Transverse colon (tissue), 4 donors: ENCODE results near the gene DDX10. TPM values are rescaled to one million over a fixed set of nuclear protein-coding genes. Genes with fewer than 3 reads are reported as not detected.
"Not testable (repeated sequence)": the region's sequence is repeated elsewhere in the genome, so short reads cannot be mapped to it uniquely, and the experiment has no call there.

Source experiments
- DNase-seq: peaks from one replicate; pipeline ENCODE4 v3.0.0-alpha.2; 2019
- H3K27ac ChIP-seq, 4 donors: fragments of 200-600 bp; sonication (generic); 2 replicates each; pipeline ENCODE4 v1.5.1; 2016 to 2018; ENCODE audit warnings: inconsistent platforms in 4 of 4
- H3K27me3 ChIP-seq: fragments of 200-600 bp; sonication (generic); 2 replicates; pipeline ENCODE4 v1.5.1; 2017; ENCODE audit warnings: inconsistent platforms
- H3K36me3 ChIP-seq, 4 donors: fragments of 200-600 bp; sonication (generic); 2 replicates each; pipeline ENCODE4 v1.5.1; 2017 to 2019; ENCODE audit warnings: inconsistent platforms in 4 of 4
- H3K4me1 ChIP-seq, 4 donors: fragments of 200-600 bp; sonication (generic); 2 replicates each; pipeline ENCODE4 v1.5.1; 2017 to 2020; ENCODE audit warnings: inconsistent platforms in 4 of 4
- H3K4me3 ChIP-seq, 4 donors: fragments of 200-600 bp; sonication (generic); 1 replicate in 1 of 4; 2 replicates in 3 of 4; pipeline versions ENCODE4 v1.5.1 to v1.6.1; 2017 to 2019; ENCODE audit warnings: inconsistent platforms in 4 of 4
- H3K9me3 ChIP-seq, 2 donors: fragments of 200-600 bp; sonication (generic); 2 replicates each; pipeline ENCODE4 v1.5.1; 2017 to 2019; ENCODE audit warnings: inconsistent platforms in 2 of 2
- CTCF ChIP-seq, 5 experiments: fragments of 200-600 bp in 3 of 5; fragments of 450-650 bp in 2 of 5; sonication (generic) in 3 of 5; IDR thresholded peaks; 1 replicate in 2 of 5; 2 replicates in 3 of 5; pipeline ENCODE4 v1.5.1; 2016 to 2017; ENCODE audit warnings: antibody characterized with exemption in 5 of 5, inconsistent platforms in 3 of 5, mild to moderate bottlenecking in 2 of 5, moderate library complexity in 1 of 5
- EP300 ChIP-seq: sonication (generic); formaldehyde crosslinking; IDR thresholded peaks from one replicate; pipeline ENCODE4 v1.6.1; 2017; ENCODE audit warnings: antibody characterized with exemption, low read depth
- POLR2A ChIP-seq: fragments of 450-650 bp; IDR thresholded peaks from one replicate; pipeline ENCODE4 v1.6.1; 2016; ENCODE audit warnings: antibody characterized with exemption, mild to moderate bottlenecking, moderate library complexity
- POLR2AphosphoS5 ChIP-seq, 3 donors: sonication (generic); formaldehyde crosslinking; IDR thresholded peaks; one replicate each; pipeline ENCODE4 v1.6.1; 2016; ENCODE audit warnings: antibody characterized with exemption in 3 of 3
- WGBS, 2 donors: methylation state at CpG; one replicate each; pipeline ENCODE4 v1.1.5; 2018; ENCODE audit warnings: low coverage in 1 of 2; 5-methylcytosine and 5-hydroxymethylcytosine counted together
- in situ Hi-C, 4 donors: fragments of 200-750 bp; cut with MboI; loops; one replicate each; pipeline versions ENCODE4 v1.15.0 to v1.15.1; 2017; ENCODE audit warnings: low sequenced_read_pairs in 3 of 4, low pct_ligation_motif_present in 1 of 4, low pct_unique_long_range_greater_than_20kb in 1 of 4
- intact Hi-C: fragments of 100-400 bp; cut with DNase I; formaldehyde crosslinking; loops from one replicate; pipeline ENCODE4 v1.15.1; 2023; ENCODE audit warnings: low total_unique reads
- total RNA-seq, 4 donors: library from RNA; depleted of rRNA; stranded (reverse); fragments of >200 nt; gene quantifications; one replicate each; pipeline ENCODE4 v1.1.0, GENCODE V29; 2016

DDX10 gene
- total RNA-seq, 4 donors from 2014 or later: 7.6 to 38.2 (median 12.6) TPM

GRCh38 chr11:108774037-108774730 lies 109.3 kb downstream of the DDX10 start:
- in situ Hi-C loops (no loop called here), intact Hi-C loops (no loop called here)
- no peak overlapping the region for H3K27ac ChIP-seq
- WGBS, 2 donors: 57 to 73% methylated on average over 5 of the region's 5 CpGs
- DNase-seq: no peak
- H3K36me3 ChIP-seq: no peaks in the 10 kb centered on the region
- TF ChIP-seq POLR2AphosphoS5 (IDR thresholded peaks at IDR 0.05): no peak
- no peak overlapping the region for H3K4me3 ChIP-seq
- H3K9me3 ChIP-seq: peaks cover 0 to 3% of the 10 kb centered on the region in 2 donors
- H3K4me1 ChIP-seq: peaks cover 0 to 9% (median 4%) of the 10 kb centered on the region in 4 donors
- no peaks in the 10 kb centered on the region for H3K27me3 ChIP-seq

GRCh38 chr11:108775324-108775723 lies 110.5 kb downstream of the DDX10 start:
- intact Hi-C loops: no loop called here
- no peak overlapping the region for H3K27ac ChIP-seq
- in situ Hi-C loops: no loop called here
- TF ChIP-seq EP300 (no peak), CTCF (IDR thresholded peaks at IDR 0.05) (no peak), POLR2AphosphoS5 (IDR thresholded peaks at IDR 0.05) (no peak)
- peaks cover 0 to 3% of the 10 kb centered on the region in 2 donors for H3K9me3 ChIP-seq
- no peaks in the 10 kb centered on the region for H3K27me3 ChIP-seq
- H3K4me3 ChIP-seq: no peak overlapping the region
- H3K36me3 ChIP-seq: no peaks in the 10 kb centered on the region
- H3K4me1 ChIP-seq: peaks cover 0 to 9% (median 4%) of the 10 kb centered on the region in 4 donors
- 75 to 88% methylated on average over 1 of the region's 1 CpG for WGBS, 2 donors
- DNase-seq: no peak

- intact Hi-C loops, in situ Hi-C loops, H3K27me3 ChIP-seq, H3K4me1 ChIP-seq, H3K9me3 ChIP-seq, H3K36me3 ChIP-seq, H3K27ac ChIP-seq, DNase-seq, H3K4me3 ChIP-seq: not testable (repeated sequence)
- 81 to 100% methylated on average over 2 to 4 of the region's 4 CpGs for WGBS, 2 donors
These were observed 114.3 kb downstream of the DDX10 start for GRCh38 chr11:108779147-108779546.

GRCh38 chr11:108780119-108780518 lies 115.2 kb downstream of the DDX10 start:
- H3K9me3 ChIP-seq: peaks cover 0 to 3% of the 10 kb centered on the region in 2 donors
- in situ Hi-C loops: no loop called here
- intact Hi-C loops: no loop called here
- no peak overlapping the region for H3K4me3 ChIP-seq
- 69 to 89% methylated on average over 1 of the region's 1 CpG for WGBS, 2 donors
- no peaks in the 10 kb centered on the region for H3K36me3 ChIP-seq
- no peaks in the 10 kb centered on the region for H3K27me3 ChIP-seq
- no peak overlapping the region for H3K27ac ChIP-seq
- H3K4me1 ChIP-seq: peaks cover 0 to under 1% (median 0%) of the 10 kb centered on the region in 4 donors
- no peak for DNase-seq
- TF ChIP-seq POLR2AphosphoS5 (IDR thresholded peaks at IDR 0.05) (no peak), EP300 (no peak), CTCF (IDR thresholded peaks at IDR 0.05) (no peak), POLR2A (no peak)

- intact Hi-C loops: no loop called here
- no peaks in the 10 kb centered on the region for H3K36me3 ChIP-seq
- no peaks in the 10 kb centered on the region for H3K4me1 ChIP-seq
- no peak overlapping the region for H3K4me3 ChIP-seq
- H3K27me3 ChIP-seq: no peaks in the 10 kb centered on the region
- DNase-seq: no peak
- in situ Hi-C loops: no loop called here
- no peak for TF ChIP-seq POLR2A
- TF ChIP-seq POLR2AphosphoS5 (IDR thresholded peaks at IDR 0.05): no peak
- no peak for TF ChIP-seq CTCF (IDR thresholded peaks at IDR 0.05)
- no peak for TF ChIP-seq EP300
- no peaks in the 10 kb centered on the region for H3K9me3 ChIP-seq
- 85 to 86% methylated on average over 2 of the region's 2 CpGs for WGBS, 2 donors
- no peak overlapping the region for H3K27ac ChIP-seq
These were observed 117.1 kb downstream of the DDX10 start for GRCh38 chr11:108781946-108782345.
